ENCODE results near the gene BDNF. TPM values are rescaled to one million over a fixed set of nuclear protein-coding genes. Genes with fewer than 3 reads are reported as not detected.
"Not testable (repeated sequence)": the region's sequence is repeated elsewhere in the genome, so short reads cannot be mapped to it uniquely, and the experiment has no call there.

The BDNF gene
- total RNA-seq, 1 experiment from 2014 or later, result 0.36 TPM

- CTCF ChIA-PET; H3K27me3 ChIP-seq (ENCODE audit: control insufficient read depth, insufficient read depth, low read length); in situ Hi-C loops (cut with HindIII; ENCODE audit: low pct_unique_long_range_greater_than_20kb, low sequenced_read_pairs); H3K9me3 ChIP-seq (ENCODE audit: control insufficient read depth, insufficient read depth, low read depth, low read length); H3K4me3 ChIP-seq (ENCODE audit: low read depth in 2 of 2, low read length in 2 of 2); BruUV-seq (replicated peaks); DNase-seq (ENCODE audit: low read depth, low spot score); POLR2A ChIA-PET; H3K4me1 ChIP-seq (ENCODE audit: control insufficient read depth, insufficient read depth, low read length); ATAC-seq; H3K27ac ChIP-seq (ENCODE audit: low read length); intact Hi-C loops (cut with micrococcal nuclease; ENCODE audit: unreplicated experiment); H3K36me3 ChIP-seq (ENCODE audit: control insufficient read depth, insufficient read depth, low read length): not testable (repeated sequence)
Measured at GRCh38 chr11:27629023-27629422, 71.2 kb downstream of the BDNF start.

- Histone ChIP-seq H3K4me3 (ENCODE audit: low read depth in 2 of 2, low read length in 2 of 2) (no peak overlapping the region), H3K4me1 (ENCODE audit: control insufficient read depth, insufficient read depth, low read length) (no peaks in the 10 kb centered on the region), H3K36me3 (ENCODE audit: control insufficient read depth, insufficient read depth, low read length) (no peaks in the 10 kb centered on the region), H3K27me3 (ENCODE audit: control insufficient read depth, insufficient read depth, low read length) (0 out of 2 replicates have a peak, but pooled peaks cover 2% of the 10 kb centered on the region), H3K27ac (ENCODE audit: low read length) (no peak overlapping the region), H3K9me3 (ENCODE audit: control insufficient read depth, insufficient read depth, low read depth, low read length) (no peaks in the 10 kb centered on the region)
- ATAC-seq (no peak), DNase-seq (ENCODE audit: low read depth, low spot score) (no peak)
- no TSS peak for BruUV-seq (replicated peaks)
- POLR2A ChIA-PET, result no interaction called here
- TF ChIP-seq CTCF (IDR thresholded peaks at IDR 0.05) (no peak), TCF7L2 (IDR thresholded peaks at IDR 0.05; ENCODE audit: low read depth, low read length) (no peak), POLR2AphosphoS5 (IDR thresholded peaks at IDR 0.05; ENCODE audit: low read depth, low read length) (no peak), SIN3A (IDR thresholded peaks at IDR 0.05; ENCODE audit: borderline replicate concordance, insufficient read depth, low read depth, low read length) (no peak)
- TF ChIP-seq, protein P1, sequence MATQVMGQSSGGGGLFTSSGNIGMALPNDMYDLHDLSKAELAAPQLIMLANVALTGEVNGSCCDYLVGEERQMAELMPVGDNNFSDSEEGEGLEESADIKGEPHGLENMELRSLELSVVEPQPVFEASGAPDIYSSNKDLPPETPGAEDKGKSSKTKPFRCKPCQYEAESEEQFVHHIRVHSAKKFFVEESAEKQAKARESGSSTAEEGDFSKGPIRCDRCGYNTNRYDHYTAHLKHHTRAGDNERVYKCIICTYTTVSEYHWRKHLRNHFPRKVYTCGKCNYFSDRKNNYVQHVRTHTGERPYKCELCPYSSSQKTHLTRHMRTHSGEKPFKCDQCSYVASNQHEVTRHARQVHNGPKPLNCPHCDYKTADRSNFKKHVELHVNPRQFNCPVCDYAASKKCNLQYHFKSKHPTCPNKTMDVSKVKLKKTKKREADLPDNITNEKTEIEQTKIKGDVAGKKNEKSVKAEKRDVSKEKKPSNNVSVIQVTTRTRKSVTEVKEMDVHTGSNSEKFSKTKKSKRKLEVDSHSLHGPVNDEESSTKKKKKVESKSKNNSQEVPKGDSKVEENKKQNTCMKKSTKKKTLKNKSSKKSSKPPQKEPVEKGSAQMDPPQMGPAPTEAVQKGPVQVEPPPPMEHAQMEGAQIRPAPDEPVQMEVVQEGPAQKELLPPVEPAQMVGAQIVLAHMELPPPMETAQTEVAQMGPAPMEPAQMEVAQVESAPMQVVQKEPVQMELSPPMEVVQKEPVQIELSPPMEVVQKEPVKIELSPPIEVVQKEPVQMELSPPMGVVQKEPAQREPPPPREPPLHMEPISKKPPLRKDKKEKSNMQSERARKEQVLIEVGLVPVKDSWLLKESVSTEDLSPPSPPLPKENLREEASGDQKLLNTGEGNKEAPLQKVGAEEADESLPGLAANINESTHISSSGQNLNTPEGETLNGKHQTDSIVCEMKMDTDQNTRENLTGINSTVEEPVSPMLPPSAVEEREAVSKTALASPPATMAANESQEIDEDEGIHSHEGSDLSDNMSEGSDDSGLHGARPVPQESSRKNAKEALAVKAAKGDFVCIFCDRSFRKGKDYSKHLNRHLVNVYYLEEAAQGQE (IDR thresholded peaks at IDR 0.05; ENCODE audit: insufficient read depth in 1 of 2, low read depth in 2 of 2, low read length in 1 of 2), result no peak
- in situ Hi-C loops (cut with HindIII; ENCODE audit: low pct_unique_long_range_greater_than_20kb, low sequenced_read_pairs) (no loop called here), intact Hi-C loops (cut with micrococcal nuclease; ENCODE audit: unreplicated experiment) (no loop called here)
- CTCF ChIA-PET, result no interaction called here
Measured at GRCh38 chr11:27627979-27628378, 72.3 kb downstream of the BDNF start.

- no peak for TF ChIP-seq CTCF (IDR thresholded peaks at IDR 0.05)
- TF ChIP-seq TCF7L2 (IDR thresholded peaks at IDR 0.05; ENCODE audit: low read depth, low read length), result no peak
- no peak for TF ChIP-seq POLR2AphosphoS5 (IDR thresholded peaks at IDR 0.05; ENCODE audit: low read depth, low read length)
- TF ChIP-seq, protein P1 (IDR thresholded peaks at IDR 0.05; ENCODE audit: insufficient read depth in 1 of 2, low read depth in 2 of 2, low read length in 1 of 2), result no peak
- no peak for TF ChIP-seq SIN3A (IDR thresholded peaks at IDR 0.05; ENCODE audit: borderline replicate concordance, insufficient read depth, low read depth, low read length)
- Histone ChIP-seq H3K36me3 (ENCODE audit: control insufficient read depth, insufficient read depth, low read length) (no peaks in the 10 kb centered on the region), H3K4me1 (ENCODE audit: control insufficient read depth, insufficient read depth, low read length) (no peaks in the 10 kb centered on the region), H3K4me3 (ENCODE audit: low read depth in 2 of 2, low read length in 2 of 2) (no peak overlapping the region), H3K9me3 (ENCODE audit: control insufficient read depth, insufficient read depth, low read depth, low read length) (no peaks in the 10 kb centered on the region), H3K27ac (ENCODE audit: low read length) (no peak overlapping the region), H3K27me3 (ENCODE audit: control insufficient read depth, insufficient read depth, low read length) (0 out of 2 replicates have a peak, but pooled peaks cover 4% of the 10 kb centered on the region)
- in situ Hi-C loops (cut with HindIII; ENCODE audit: low pct_unique_long_range_greater_than_20kb, low sequenced_read_pairs), result no loop called here
- ATAC-seq, result no peak
- ChIA-PET CTCF (no interaction called here), POLR2A (no interaction called here)
- no TSS peak for BruUV-seq (replicated peaks)
- intact Hi-C loops (cut with micrococcal nuclease; ENCODE audit: unreplicated experiment), result no loop called here
- DNase-seq (ENCODE audit: low read depth, low spot score), result no peak
Measured at GRCh38 chr11:27626938-27627586, 73.2 kb downstream of the BDNF start.

Data from Panc1 (cell line).